Astrocyte (in vitro differentiated cells and primary cell): ENCODE measurements around the gene SH3BP5.

Source experiments
- CTCF ChIP-seq: IDR thresholded peaks from 2 replicates; pipeline ENCODE4 v1.5.1; 2011; ENCODE audit warnings: low read depth, mild to moderate bottlenecking, inconsistent platforms, low read length, moderate library complexity; ENCODE audit not compliant: insufficient read depth
- EZH2 ChIP-seq: IDR thresholded peaks from 2 replicates; pipeline ENCODE4 v1.6.1; 2012; ENCODE audit warnings: mild to moderate bottlenecking, low read length, inconsistent platforms; ENCODE audit not compliant: insufficient read depth

- TF ChIP-seq CTCF: no peak
- TF ChIP-seq EZH2: no peak
Observed at GRCh38 chr3:15309662-15310335, 22.6 kb downstream of the SH3BP5 start.
